ENCODE results near the gene FGF12.

The FGF12 gene

DNA sequence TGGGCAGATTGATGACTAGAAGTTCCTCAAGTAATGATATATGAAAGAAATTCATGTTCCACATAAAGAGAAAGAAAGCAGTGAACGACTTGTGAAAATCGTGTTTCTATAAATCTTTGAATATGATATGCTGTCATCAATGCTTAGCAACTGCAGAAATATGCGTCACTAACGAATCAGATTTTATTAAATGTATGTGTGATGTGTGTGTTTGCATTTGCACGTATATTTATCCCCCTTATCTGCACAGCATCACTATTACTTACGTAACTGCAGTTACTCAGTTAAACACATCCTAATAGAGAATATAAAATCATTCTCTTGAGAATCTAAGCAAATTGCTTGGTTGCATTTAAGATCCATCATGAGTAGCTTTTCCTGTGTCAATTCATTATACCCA, 468.6 kb downstream of the FGF12 start:
- no peak for DNase-seq (ENCODE audit: low read depth)

DNA sequence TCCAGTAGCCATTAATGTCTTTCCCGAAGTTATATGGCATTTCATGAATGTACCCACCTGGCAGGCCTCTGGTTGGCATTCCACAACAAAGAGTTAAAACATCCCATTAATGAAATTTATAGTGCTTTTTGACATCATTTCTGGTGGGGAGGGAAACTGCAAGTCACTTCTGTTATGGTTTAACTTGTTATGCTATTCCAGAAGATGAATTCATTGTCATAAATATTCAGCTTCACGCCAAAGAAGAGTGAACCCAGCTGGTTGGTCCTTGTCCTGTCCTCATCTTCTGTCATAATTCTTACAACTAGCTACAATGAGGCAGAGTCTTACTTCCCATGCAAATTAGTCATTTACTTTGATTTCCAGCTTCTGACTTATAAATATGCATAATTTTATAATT, 471.5 kb downstream of the FGF12 start:
- DNase-seq (ENCODE audit: low read depth): no peak

DNA sequence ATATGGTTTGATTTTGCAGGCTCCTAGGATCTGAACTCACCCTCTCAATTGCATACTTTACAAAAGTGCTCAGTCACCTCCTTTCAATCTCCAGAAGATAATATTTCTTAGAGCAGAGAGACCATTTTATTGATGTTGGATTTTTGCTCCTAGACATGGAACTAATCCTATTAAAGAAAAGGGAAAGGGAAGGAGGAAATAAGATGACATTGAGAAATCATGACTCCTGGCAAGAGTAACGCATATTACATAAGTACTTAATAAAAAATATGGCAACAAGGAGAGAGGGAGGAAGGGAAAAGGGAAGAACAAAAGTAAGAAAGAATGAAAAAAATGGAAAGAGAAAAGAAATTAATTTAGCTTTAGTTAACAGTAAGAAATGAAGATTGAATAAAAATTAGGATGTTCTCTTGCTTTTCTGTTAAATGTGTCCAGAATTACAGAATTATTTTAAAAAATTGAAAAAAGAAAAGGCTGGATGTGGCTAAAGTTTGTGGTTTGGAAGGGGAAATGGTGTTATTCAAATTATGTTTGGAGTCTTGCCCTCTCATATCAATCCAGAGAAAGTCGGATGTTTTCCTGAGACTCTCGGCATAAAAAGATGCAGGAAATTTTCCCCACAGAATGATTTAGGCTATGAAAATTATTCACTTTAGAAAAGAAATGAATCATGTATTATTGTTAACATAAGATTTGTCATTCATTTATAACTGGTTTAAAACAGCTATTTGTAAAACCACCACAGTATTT, 474.0 kb downstream of the FGF12 start:
- DNase-seq (ENCODE audit: low read depth): no peak

DNA sequence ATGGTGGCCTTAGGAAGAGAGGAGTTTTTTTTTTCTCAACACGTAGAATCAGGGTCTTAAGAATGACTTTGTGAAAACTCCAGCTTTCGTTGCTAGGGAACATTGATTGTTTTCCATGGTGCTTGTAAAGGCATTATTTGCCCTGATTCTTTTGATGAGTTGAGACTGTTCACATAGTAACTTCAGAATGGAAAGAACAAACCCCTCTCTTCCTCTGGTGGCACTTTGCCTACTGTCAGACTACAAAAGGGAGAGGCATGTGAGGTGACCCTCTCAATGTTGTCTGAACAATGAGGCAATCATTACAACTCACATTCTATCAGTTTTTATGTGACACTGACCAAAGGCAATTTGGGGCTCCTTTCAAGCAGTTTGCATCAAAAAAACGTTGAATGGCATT, 477.8 kb downstream of the FGF12 start:
- no peak for DNase-seq (ENCODE audit: low read depth)

DNA sequence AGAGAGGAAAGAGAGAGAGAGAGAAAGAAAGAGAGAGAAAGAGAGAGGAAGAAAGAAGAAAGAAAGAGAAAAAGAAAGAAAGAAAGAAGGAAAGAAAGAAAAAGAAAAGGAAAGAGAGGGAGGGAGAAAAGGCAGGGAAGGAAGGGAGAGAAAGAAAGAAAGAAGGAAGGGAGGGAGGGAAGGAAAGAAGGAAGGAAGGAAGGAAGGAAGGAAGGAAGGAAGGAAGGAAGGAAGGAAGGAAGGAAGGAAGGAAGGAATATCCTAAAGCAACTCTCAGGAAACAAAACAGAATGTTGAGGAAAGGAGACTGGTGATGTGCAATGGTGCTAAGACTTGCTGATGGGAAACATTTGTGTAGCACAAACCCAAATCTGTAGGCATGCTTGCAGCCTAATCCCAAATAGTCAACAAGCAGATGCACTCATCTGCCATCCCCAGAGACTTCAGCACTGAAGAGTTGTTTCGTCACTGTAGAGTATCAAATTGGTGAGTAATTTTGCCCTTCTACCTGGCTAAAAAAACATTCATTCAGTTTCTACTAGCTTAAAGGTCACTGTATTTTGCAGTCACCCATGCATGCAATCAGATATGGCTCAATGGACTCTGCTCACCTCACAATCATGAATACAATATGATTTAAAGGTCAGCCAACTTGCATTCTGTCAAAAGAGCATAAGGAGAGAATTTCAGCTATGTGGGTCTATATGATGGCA, 480.3 kb downstream of the FGF12 start:
- no peak for DNase-seq (ENCODE audit: low read depth)

DNA sequence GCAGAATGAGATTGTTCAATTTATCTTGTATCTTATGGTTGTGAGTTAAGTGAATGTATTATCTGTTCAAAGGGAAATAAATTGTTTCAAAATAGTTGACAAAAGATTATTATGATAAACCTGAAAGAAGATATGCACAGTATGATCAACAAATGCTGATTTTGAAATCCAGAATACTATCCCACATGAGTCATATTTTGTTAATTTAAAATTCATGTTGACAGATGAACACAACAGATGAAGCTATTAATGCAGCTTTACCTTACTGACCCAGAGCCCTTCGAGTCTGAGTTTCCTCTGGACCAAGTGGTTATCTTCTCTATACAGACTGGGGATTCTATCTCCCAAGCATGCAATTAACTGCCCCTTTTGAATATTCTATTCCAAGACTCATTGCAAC, 482.8 kb downstream of the FGF12 start:
- DNase-seq (ENCODE audit: low read depth): no peak

DNA sequence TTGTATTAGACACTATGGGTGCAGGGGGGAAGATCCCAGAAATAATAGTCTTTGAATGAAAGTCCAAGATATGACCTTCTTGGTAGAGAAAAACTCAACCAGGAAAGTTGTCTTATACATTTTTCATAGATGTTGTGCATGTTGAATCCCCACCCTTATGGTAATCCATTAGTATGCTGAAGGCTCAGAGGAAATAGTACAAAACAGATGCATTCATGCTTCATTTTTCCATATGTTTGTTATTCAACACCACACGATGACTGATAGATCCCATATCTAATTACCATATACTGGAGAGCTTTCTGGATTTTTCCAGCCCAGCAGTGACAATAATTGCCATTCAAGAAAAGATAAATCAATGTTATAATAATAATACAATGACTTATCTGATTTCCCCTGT, 487.4 kb downstream of the FGF12 start:
- DNase-seq (ENCODE audit: low read depth): no peak

DNA sequence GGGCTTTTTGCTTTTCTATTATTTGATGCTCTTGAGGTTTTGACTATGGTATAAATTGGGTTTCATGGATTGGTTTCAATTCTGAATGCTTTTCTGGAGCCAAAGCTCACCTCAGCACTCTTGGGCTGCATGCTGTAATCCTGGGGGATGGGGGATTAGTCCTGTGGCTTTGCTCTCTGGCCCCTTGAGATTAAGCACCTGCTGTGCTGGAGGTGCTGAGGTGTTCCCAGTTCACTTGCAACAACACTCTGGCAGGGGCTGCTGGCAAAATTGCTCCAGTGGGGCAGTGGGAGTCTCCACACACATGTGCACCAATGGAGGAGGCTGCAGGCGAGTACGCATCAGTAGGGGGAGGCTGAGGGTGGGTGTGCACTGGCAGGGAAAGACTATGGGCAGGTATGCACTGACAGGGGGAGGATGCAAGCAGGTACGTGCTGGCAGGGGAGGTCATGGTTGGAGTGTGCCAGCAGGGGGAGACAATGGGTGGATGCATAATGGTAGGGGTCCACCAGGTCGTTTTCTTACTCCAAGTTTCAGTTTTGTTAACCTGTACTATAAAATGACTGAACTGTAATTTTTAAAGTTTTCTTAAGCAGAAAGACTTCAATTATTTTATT, 489.2 kb downstream of the FGF12 start:
- DNase-seq (ENCODE audit: low read depth): no peak

DNA sequence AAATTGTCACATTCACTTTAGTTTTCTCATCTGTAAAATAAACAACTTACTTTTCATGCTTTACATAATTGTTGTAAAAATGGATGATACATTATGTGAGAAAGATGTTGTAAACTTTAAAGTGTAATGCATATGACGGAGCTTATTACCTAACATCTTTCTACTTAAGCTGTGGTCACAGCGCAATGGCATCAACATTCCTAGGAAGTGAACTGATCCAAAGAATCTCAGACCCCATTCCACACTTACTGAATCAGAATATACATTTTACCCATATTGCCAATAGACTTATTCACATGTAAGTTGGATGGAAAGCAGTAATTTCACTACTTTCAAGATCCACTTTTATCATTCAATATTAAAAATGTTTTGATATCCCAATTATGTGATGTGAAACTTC, 497.5 kb downstream of the FGF12 start:
- no peak for DNase-seq (ENCODE audit: low read depth)

DNA sequence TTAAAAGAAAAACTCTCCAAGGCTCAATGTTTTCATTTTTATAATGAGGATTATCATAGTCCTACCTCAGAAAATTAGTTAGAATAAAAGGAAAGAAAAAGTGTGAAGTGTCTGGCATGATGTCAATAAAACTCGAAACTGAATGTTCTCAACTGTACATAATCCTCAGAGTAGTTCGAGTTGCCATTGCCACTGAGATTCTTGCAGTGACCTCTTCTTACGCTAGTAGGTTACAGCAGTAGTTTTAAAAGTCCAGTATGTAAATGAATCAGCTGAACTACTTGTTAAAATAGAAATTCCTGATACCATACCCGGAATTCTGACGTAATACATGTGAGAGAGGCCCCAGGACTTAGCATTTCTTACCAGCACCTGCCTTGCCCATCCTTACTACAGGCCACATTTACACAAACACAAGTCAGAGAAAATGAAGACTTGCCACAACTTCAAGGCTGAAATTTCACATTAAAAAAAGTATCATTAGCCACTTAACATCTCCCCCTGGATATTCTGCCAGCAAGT, 502.6 kb downstream of the FGF12 start:
- no peak for DNase-seq (ENCODE audit: low read depth)

DNA sequence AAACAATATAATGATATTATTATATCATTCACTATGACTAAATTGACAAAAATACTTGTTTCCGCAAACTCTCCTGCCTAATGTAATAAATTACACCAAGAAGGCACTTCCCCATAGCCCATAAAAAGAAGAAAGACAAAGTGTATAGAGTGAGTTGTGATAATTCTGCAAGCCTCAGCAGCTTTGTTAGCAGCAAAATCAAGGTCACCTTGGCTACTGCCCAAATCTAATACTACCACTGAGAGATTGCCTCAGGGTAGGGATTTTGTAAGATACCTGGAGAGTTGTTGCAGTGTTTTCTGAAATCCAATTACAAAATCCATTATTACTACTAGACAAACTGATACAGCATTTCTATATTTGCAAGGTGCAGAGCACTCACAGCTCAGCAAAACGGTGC, 503.5 kb downstream of the FGF12 start:
- DNase-seq (ENCODE audit: low read depth): no peak

DNA sequence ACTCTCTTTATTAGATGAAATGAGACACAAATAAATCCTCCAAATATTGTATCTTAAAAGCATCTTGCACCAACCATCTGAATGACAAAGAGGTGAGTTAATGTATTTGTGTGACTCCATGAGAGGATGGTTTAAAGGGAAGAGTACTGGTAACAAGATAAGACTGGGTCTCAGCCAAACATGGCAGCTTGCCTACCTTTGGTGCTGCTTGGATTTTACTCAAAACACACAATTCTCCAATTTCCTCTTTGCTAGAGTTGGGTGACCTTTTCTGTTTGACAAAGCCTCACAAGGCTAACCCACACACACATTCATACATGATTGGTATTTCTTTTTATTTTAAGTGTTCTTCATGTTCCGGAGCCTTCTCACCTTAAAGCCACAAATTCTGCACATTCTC, 506.4 kb downstream of the FGF12 start:
- DNase-seq (ENCODE audit: low read depth): no peak

DNA sequence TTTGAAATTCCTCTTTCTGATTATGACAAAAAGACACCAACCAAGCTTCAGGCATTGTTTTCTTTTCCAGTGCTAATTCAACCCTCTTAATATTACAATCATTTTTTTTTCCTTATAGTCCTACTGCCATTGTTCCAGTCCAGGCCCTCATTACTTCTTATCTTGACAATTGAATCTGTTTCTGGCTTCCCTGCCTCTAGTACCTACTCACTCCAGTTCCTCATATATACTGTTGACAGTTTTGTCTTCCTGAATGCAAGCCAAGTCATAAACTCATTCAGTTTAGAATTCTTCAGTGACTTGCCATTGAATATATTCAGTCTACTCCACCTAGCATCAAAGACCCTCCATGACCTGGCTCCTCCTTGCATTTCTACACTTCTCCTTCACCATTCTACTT, 507.4 kb downstream of the FGF12 start:
- DNase-seq (ENCODE audit: low read depth): no peak

DNA sequence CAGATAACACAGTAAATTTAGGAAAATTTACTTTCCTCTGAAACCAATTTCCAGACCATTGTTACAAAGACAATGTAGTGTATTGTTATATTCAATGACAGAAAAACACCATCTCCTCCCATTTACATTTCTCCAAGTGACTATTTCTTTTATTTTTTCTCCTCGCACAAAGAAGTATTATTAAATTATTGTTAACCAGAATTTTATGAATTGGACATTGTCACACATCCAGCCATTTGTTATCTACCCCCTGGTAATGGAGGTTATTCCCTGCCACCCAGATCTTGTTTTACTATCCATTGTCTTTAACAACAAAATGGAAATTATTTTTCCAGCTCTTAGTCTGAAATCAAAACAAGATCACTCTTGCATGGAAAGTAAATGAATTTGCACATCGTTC, 511.3 kb downstream of the FGF12 start:
- DNase-seq (ENCODE audit: low read depth): no peak

DNA sequence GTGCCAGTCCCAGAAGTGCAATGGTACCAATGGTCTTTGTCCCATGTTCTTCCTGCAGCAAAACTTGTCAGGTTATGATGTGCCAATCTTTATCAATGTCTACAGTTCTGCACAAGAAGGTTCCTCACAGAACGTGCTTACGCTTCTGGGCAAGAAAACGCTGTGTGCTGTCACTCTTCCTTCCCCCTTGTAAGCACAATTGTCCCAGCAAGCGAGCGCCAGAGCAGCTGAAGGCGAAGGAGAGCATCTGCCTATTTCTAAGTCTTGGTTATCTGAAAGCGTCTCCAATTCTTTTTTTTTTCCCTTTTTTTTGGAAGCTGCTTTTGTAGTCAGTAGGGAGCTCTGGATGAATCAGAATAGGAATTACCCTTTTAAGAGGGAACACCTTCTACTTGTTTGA, 514.4 kb downstream of the FGF12 start:
- no peak for DNase-seq (ENCODE audit: low read depth)

DNA sequence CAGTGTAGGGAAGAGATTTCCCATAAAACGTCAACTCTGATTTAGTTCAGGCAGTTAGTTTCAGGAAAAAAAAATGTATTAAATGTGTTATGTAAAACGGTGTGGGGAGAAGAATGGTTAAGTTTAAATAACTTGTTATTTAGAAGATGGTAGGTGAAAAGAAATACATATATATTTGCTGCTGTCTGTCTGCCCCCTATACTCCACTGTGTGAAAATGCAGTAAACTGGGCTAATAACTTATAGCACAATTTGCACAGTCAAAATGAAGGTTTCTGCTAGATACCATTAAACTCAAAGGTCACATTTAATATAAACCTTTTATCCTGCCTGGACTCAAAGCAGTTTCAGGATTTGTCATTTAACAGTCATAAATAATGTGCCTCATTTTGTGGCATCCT, 515.0 kb downstream of the FGF12 start:
- no peak for DNase-seq (ENCODE audit: low read depth)

DNA sequence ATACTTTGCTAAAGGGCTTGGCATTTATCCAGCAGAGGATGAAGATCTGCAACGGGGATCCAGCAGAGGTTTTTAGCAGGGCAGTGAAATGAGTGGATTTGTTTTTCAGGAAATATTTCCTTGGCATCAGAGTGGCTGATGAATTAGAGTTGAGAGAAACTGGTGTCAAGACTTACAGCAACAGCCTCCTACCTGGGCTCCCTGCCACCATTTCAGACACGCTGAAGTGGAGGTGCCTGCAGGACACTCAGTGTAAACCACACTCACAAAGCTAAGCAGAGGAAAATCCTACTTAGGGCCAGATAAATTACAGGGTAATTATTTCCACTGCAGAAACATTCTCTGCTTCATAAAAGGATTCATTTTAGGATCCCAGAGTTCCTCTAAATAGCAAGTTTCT, 519.7 kb downstream of the FGF12 start:
- DNase-seq (ENCODE audit: low read depth): no peak

DNA sequence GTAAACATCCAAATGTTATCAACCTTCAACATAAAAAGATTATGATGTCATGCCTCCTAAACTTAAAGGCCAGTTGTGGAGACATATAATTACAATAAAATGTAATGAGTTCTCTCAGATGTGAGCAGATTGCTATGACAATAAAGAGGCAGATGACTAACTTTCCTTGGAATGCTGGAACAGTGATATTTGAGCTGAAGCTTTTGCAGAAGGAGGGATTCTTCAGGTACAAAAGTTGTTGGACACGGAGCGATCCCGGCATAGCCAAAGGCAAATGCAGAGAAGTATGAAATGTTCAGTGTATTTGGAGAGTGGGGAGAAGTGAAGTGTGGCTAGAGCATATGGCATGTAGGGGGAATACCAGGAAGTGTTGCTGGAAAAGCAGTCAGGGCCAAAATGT, 520.1 kb downstream of the FGF12 start:
- DNase-seq (ENCODE audit: low read depth): no peak

DNA sequence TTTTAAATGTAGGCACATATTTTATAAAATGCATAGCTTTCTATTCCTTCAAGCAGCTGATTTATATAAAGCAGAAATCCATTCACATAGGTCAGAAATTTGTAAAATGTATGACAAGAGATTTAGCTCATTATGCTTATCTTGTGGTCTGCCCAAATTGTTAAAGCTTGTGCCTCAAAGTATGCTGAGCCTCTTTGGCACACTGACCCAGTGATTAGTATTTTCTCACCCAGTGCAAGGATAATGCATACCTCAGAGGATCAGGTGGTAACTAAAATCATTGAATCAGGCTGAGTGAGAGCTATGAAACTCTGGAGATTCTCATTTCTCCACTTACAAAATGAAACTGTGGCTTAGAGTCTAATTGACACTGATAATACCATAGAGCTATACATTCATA, 533.3 kb downstream of the FGF12 start:
- no peak for DNase-seq (ENCODE audit: low read depth)

DNA sequence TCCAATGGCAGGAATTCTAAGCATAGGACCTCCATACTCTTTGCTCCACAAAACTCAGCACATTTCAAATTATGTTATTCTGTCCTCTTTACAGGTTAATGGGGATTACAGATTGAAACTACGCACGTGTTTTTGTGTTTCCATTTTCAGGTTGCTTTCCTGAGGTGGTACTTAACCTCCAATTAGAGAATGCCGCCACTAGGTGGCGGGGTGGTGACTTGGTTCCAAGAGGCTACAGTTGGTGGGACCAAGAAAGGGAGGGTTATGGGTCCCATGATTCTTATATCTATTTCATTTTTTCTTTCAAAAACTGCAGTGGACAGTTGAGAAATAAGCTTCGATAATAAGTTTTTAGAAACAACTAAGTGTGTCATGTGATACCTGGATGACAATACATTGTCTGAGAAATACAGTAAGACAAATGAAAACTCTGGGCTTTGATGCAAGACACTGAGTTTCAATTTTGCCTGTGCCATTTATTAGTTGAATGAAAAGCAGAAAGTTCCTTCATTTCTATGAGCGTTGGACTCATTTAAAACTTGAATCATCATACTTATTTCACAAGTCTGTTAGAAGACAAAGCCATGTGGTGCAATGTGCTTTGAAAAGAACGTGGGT, 539.0 kb downstream of the FGF12 start:
- no peak for DNase-seq (ENCODE audit: low read depth)

DNA sequence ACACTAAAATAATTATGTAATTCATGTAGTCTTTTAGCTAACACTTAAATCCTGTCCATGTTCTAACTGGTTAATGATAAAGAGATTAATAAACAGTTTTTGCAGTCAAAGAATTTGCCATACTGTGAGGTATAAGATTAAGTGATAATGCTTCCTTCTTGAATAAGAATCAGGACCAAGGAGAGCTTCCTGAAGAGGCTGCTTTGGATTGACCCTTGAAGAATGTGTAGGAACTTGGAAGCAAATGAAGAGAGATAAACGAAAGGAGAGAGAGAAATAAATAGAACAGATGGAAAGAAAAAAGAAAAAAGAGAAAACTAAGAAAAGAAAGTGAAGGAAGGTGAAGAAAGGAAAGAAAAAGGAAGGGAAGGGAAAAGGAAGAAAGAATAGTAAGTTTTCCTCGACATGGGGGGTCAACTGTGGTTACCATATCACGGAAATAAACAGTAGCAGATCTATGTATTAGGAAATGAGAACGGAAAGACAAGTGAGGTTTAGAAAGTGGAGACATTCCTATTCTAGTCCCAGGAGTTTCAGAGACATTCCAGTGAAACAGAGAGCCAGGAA, 539.8 kb downstream of the FGF12 start:
- DNase-seq (ENCODE audit: low read depth): no peak

DNA sequence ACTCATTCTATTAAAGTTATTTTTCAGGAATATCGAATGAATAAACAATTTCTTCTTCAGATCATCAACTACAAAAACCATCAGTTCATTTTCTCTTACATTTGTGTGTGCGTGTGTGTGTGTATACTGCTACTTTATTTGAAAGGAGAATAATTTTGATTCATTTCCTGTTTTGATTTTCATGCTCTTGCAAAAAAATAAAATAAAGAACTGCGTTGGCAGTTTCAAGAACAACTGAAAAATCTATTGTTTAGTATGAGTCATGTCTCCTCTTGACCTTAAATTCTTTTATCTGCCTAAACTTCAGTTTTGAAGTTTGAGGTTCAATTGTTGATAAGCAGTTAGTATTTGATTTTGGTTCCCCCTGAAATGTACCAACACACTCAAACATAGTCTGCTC, 540.8 kb downstream of the FGF12 start:
- no peak for DNase-seq (ENCODE audit: low read depth)

DNA sequence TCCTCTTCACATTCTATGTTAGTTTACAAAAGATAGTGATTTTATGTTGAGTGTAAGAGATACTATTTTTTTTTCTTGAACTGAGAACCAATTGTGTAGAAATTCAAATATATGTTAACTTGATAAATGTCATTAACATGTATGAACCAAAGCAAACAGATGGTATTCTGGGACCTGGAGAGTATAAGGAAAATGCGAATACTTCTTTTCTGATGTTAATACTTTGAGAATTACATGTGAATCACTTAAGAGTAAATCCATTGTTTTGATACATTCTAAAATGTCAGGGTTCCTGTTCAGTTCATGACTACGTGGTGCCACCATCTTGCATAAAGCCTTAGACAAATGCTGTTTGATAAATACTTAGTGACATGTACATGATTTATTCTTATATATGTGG, 541.3 kb downstream of the FGF12 start:
- DNase-seq (ENCODE audit: low read depth): no peak
